Lower lobe of right lung (tissue), 2 donors: ENCODE measurements around the gene ZC3H15. TPM values are rescaled to one million over a fixed set of nuclear protein-coding genes. Genes with fewer than 3 reads are reported as not detected.
A peak's percentile ranks its signal among the peaks of the same experiment; 100 is the strongest.

ENCODE experiments used
- ATAC-seq, 2 donors: fragments of 200-7000 bp; cut with Tn5 transposase; one replicate each; pipeline ENCODE4 v1.9.1; 2020 to 2022; ENCODE audit warnings: mild to moderate bottlenecking in 2 of 2, moderate library complexity in 2 of 2
- DNase-seq: peaks from one replicate; pipeline ENCODE4 v3.0.0-alpha.2; 2020
- H3K27ac ChIP-seq: fragments of 200-600 bp; one replicate; pipeline ENCODE4 v1.8.0; 2022
- H3K27me3 ChIP-seq: fragments of 200-600 bp; one replicate; pipeline ENCODE4 v1.8.0; 2022; ENCODE audit warnings: low read depth
- H3K36me3 ChIP-seq: fragments of 200-600 bp; one replicate; pipeline ENCODE4 v1.8.0; 2022; ENCODE audit warnings: mild to moderate bottlenecking
- H3K4me1 ChIP-seq: fragments of 200-600 bp; one replicate; pipeline ENCODE4 v1.8.0; 2022
- H3K4me3 ChIP-seq: fragments of 200-600 bp; one replicate; pipeline ENCODE4 v1.8.0; 2022; ENCODE audit warnings: mild to moderate bottlenecking
- H3K9me3 ChIP-seq: fragments of 200-600 bp; one replicate; pipeline ENCODE4 v1.8.0; 2022
- intact Hi-C: fragments of 100-400 bp; cut with DNase I; formaldehyde crosslinking; loops from one replicate; pipeline ENCODE4 v1.11.0; 2022
- total RNA-seq: library from RNA; stranded (reverse); fragmentation: NEBNext Ultra II Directional; extraction: Animal tissue kit (Norgen Biotek cat#: 25700); gene quantifications from one replicate; pipeline ENCODE4 v1.2.1, GENCODE V29; 2021
- TF ChIP-seq, protein P1 (sequence below): fragments of 200-600 bp; IDR thresholded peaks from one replicate; pipeline ENCODE4 v1.8.0; 2022; ENCODE audit warnings: antibody characterized with exemption, mild to moderate bottlenecking
- donor health status: DM: no; HTN: yes; CAD: no; lungs with severe emphysema.

Gene ZC3H15
- total RNA-seq, 1 donor from 2014 or later, result 44.2 TPM

DNA sequence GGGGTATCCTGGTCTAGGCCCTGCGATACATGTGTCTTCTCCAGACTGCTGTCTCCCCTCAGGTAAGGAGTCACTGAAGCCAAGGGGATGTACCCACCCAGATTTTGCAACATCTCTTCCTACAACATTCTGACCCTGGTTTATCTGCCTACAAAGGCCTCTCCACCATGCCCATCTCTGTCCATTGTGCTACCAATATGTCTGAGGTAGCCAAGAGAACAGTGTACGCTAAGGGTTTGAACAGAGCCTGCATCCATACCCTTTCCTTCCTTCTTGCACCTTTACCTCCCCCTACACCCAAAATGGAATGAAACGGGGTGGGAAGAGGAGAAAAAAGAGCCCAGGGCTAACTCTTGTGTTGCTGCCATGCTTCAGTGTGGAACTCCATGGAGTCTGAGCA lies 11.9 kb downstream of the ZC3H15 start:
- H3K36me3 ChIP-seq, result peaks cover 69% of the 10 kb centered on the region
- intact Hi-C loops, result no loop called here

DNA sequence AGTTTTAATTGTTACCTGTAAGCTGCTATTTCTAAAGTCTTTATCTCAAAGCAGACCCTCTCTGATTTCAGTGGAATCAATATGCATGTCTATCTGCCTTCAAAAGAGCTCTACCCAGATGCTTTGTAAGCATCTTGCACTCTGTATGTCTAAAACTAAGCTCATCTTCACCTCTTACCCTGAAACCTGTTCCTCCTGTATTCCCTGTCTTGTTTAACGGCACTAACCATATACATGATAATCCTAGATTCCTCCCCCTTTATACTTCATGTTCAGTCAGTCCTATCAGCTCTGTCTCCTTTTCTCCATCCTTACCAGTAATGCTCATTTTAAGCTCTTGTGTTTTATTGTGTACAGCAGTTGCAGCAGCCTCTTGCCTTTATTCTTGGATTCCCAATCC lies 12.8 kb downstream of the ZC3H15 start:
- intact Hi-C loops, result no loop called here
- no peak overlapping the region for H3K27ac ChIP-seq
- DNase-seq, result no peak
- no peaks in the 10 kb centered on the region for H3K27me3 ChIP-seq
- H3K4me3 ChIP-seq, result no peak overlapping the region
- peaks cover 2% of the 10 kb centered on the region for H3K4me1 ChIP-seq
- no peak for ATAC-seq
- H3K9me3 ChIP-seq, result no peaks in the 10 kb centered on the region
- H3K36me3 ChIP-seq, result peaks cover 78% of the 10 kb centered on the region
- TF ChIP-seq, protein P1, sequence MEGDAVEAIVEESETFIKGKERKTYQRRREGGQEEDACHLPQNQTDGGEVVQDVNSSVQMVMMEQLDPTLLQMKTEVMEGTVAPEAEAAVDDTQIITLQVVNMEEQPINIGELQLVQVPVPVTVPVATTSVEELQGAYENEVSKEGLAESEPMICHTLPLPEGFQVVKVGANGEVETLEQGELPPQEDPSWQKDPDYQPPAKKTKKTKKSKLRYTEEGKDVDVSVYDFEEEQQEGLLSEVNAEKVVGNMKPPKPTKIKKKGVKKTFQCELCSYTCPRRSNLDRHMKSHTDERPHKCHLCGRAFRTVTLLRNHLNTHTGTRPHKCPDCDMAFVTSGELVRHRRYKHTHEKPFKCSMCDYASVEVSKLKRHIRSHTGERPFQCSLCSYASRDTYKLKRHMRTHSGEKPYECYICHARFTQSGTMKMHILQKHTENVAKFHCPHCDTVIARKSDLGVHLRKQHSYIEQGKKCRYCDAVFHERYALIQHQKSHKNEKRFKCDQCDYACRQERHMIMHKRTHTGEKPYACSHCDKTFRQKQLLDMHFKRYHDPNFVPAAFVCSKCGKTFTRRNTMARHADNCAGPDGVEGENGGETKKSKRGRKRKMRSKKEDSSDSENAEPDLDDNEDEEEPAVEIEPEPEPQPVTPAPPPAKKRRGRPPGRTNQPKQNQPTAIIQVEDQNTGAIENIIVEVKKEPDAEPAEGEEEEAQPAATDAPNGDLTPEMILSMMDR, result no peak

More for the DNA sequence above, 11.9 kb downstream of the ZC3H15 start:
- Histone ChIP-seq H3K4me3 (no peak overlapping the region), H3K27ac (no peak overlapping the region), H3K4me1 (peaks cover 8% of the 10 kb centered on the region), H3K9me3 (no peaks in the 10 kb centered on the region), H3K27me3 (no peaks in the 10 kb centered on the region)
- TF ChIP-seq, protein P1, result no peak
- ATAC-seq (no peak), DNase-seq (no peak)

DNA sequence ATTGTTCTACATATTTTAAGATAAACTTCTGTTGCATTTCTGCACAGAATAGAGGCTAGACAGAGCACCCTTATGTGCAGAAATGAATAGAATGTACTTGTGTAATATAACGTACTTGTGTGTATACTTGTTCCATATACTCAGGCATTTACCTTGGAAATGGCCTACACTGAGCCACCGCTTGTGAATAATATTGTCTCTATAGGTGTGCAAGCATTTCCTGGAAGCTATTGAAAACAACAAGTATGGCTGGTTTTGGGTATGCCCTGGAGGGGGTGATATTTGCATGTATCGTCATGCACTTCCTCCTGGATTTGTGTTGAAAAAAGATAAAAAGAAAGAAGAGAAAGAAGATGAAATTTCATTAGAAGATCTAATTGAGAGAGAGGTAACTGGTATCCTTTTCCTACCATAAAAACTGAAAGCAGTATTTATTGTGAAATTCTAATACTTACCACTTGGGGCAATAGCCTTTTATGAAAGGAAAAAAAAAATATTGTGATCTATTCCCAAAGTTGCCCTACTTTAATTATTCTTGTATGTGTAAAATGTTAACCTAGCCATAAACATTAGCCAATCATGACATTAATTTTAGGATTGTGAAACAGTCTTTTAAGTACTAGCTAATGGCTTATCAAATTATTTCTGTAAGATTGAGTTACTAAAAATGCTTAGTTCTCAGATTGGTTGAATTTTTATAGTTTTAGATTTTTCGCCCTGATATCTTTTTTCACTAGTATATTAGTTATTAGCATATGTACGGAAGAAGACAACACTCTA lies 18.0 kb downstream of the ZC3H15 start:
- H3K4me3 ChIP-seq, result no peak overlapping the region
- H3K4me1 ChIP-seq, result peaks cover 3% of the 10 kb centered on the region
- H3K27me3 ChIP-seq, result no peaks in the 10 kb centered on the region
- ATAC-seq, result no peak
- TF ChIP-seq, protein P1, result peak; percentile 59
- DNase-seq, result no peak
- intact Hi-C loops, result loop anchor here (5.0 kb wide), 1 partner anchor 148 kb away; no protein-coding TSS in a partner anchor
- peaks cover 94% of the 10 kb centered on the region for H3K36me3 ChIP-seq
- H3K27ac ChIP-seq, result no peak overlapping the region
- H3K9me3 ChIP-seq, result no peaks in the 10 kb centered on the region

DNA sequence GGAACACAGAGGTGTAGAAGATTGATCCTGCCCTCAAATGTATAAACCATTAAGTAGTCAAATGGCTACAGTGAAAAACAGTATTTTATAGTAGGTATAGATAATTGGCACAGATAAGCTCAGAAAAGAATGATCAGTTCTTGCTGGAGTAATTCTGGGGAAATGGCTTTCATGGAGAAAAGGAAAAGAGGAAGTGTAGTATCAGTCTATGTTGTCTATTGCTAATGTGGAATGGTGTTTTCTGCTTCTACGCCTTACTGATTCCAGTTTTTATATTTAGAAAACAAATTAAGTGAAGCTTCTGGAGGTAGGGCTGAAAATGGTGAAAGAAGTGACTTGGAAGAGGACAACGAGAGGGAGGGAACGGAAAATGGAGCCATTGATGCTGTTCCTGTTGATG lies 22.2 kb downstream of the ZC3H15 start:
- no peak for DNase-seq
- H3K36me3 ChIP-seq, result peaks cover 94% of the 10 kb centered on the region
- no peak overlapping the region for H3K4me3 ChIP-seq
- TF ChIP-seq, protein P1, result no peak
- peaks cover 3% of the 10 kb centered on the region for H3K4me1 ChIP-seq
- no peak for ATAC-seq
- H3K9me3 ChIP-seq, result no peaks in the 10 kb centered on the region
- no peaks in the 10 kb centered on the region for H3K27me3 ChIP-seq
- no peak overlapping the region for H3K27ac ChIP-seq
- intact Hi-C loops, result no loop called here

DNA sequence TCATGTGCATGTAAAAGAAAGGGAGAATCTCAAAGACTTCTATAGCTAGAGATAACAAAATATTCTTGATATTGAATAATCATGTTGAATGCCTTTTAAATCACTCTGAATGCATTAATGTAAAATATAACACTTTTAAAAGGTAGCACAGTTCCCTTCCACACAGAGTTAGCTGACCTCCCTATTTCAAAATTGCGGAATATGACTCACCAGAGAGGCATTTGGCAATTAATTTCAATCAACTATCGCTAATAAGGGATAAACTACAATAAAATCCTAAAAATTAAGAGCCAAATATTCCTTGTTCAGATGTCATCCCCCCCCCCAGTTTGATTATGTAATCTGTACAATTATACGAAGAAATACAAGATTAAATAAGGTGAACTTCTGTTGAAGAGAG lies 29.3 kb downstream of the ZC3H15 start:
- no peak for ATAC-seq
- no peaks in the 10 kb centered on the region for H3K27me3 ChIP-seq

More for the DNA sequence above, 29.3 kb downstream of the ZC3H15 start:
- no peak overlapping the region for H3K27ac ChIP-seq
- intact Hi-C loops, result no loop called here
- H3K36me3 ChIP-seq, result peaks cover 46% of the 10 kb centered on the region
- H3K4me1 ChIP-seq, result no peaks in the 10 kb centered on the region
- H3K4me3 ChIP-seq, result no peak overlapping the region
- DNase-seq, result no peak
- TF ChIP-seq, protein P1, result no peak
- H3K9me3 ChIP-seq, result no peaks in the 10 kb centered on the region
